IPS-NIHi11 (cell line): Measurements from ENCODE around the gene SUPT3H.
"Not testable (repeated sequence)": the region's sequence is repeated elsewhere in the genome, so short reads cannot be mapped to it uniquely, and the experiment has no call there.

Experiments
- DNase-seq: peaks from one replicate; pipeline ENCODE4 v3.0.0; 2012; ENCODE audit warnings: mixed read lengths, low spot score

Gene SUPT3H

DNA sequence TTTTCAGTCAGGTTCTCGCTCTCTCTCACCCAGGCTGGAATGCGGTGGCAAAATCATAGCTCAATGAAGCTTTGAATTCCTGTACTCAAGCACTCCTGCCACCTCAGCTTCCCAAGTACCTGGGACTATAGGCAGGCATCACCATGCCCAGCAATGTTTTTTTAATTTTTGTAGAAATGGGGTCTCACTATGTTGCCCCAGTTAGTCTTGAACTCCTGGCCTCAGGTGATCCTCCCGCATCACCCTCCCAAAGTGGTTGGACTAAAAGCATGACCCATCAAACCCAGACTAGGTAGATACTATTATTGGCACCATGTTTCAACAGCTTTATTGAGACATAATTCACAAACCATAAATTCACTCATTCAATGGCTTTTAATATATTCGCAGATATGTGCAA is 122.3 kb downstream of the SUPT3H start:
- DNase-seq, result no peak

DNA sequence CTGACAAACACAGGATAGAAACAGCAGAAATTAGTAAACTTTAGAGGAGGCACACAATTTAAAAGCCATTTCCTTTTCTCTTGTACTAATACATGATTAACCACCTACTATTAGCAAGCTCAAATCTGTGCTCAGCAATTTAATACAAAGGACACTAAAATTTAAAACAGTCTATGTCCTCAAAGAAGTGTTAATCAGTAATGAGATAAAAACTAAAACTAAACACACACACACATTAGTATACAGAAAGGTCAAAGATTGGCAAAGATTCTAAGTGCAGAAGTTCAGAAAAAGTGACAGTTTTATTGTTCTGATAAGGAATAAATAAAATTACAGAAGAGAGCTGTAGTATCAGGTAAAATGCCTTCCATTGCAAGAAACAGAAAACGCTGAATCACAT is 123.5 kb downstream of the SUPT3H start:
- no peak for DNase-seq

DNA sequence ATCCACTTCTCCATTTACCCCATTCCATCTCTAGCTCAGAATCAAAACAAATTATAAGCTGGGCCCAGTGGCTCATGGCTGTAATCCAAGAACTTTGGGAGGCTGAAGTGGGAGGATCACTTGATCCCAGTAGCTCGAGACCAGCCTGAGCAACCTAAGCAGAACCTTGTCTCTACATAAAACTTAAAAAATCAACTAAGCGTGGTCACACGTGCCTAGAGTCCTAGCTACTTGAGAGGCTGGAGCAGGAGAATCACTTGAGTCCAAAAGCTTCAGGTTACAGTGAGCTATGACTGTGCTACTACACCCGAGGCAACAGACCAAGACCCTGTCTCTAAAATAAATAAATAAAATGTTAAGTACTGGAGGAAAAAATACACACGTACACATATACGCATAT is 124.3 kb downstream of the SUPT3H start:
- DNase-seq, result no peak

DNA sequence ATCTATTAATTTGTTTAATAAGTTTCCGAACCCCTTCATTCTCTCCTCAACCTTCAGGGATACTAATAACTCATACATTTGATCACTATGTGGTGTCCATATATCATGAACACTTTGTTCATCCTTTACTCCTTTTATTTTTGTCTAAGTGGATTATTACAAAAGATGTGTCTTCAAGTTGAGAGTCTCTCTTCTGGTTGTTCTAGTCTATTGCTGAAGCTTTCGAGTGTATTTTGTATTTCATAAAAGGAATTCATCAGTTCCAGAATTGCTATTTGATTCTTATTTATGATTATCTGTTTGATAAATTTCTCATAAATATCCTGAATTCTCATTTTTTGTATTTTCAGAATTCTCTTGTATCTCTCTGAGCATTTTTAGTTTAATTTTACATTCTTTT is 146.1 kb downstream of the SUPT3H start:
- no peak for DNase-seq

DNA sequence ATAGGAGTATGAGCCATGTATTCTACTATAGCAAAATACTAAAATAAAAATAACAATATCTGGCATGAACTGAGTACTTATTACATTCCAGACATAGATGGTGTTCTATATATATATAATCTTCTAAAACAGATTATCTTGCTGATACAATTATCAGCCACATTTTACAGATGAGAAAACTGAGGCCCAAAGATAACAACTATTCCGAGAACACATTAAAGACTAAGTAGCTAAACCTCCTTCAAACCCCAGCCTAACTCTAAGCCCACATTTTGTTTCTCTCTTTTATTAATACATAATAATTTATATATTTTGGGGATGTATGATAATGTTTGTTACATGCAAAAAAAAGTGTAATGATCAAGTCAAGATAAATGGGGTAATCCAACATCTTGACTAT is 148.3 kb downstream of the SUPT3H start:
- no peak for DNase-seq

DNA sequence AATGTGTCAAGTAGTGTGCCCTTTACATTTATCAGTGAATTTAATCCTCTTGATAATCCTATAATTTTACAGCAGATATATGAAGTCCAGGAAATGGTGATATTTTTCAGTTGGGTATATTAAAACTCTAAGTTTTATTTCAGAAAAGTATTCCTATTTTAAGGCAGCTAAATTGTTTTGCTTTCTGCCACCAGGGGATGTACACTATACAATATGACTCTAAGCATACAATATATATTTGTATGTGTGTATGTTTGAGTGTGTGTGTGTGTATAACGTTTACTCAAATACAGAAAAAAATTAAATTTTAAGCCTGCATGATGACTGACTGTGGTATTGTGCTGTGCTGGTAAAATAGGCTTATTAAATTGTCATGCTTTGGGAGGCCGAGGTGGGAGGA is 151.7 kb downstream of the SUPT3H start:
- no peak for DNase-seq

DNA sequence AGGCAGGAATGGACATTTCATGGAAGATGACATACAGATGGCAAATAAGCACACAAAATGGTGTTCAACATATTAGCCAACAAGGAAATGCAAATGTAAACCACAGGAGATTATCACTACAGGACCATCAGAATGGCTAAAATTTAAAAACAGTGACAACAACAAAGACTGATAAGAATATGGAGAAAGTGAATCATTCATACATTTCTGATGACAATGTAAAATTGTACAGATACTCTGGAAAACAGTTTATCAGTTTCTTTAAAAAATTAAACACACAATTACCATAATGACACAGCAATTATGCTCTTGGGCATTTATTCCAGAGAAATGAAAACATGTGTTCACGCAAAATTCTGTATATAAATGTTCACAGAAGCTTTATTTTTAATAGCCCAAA is 155.4 kb downstream of the SUPT3H start:
- no peak for DNase-seq

DNA sequence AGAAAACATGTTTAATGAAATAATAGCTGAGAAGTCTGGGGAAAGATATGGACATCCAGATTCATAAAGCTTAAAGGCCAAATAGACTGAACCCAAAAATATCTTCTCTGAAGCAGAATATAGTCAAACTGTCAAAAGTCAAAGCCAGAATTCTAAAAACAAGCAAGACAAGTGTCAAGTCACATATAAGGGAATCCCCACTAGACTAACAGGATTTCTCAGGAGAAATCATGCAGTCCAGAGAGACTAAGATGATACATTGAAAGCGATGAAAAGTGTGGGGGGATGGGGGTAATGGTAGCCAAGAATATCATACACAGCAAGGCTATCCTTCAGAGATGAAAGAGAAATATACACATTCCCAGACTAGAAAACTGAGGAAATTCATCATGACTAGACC is 162.0 kb downstream of the SUPT3H start:
- no peak for DNase-seq

DNA sequence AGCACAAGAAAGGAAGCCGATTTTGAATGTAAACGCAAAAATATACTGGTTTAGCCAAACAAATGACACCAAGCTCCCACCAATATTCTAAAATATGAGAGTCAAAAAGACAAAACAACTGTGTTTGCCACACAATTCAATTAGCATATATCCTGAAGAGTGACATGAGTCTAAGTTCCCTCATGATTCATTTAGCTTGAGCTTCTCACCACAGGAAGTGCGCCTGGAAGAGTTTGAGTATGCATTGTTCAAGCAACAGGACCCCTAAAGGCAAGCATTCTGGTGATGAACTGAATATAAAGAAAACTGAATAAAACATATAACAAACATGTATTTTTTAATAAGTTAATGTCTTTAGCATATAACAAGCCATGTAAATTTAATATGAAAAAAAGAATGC is 164.8 kb downstream of the SUPT3H start:
- DNase-seq, result peak; percentile 20

DNA sequence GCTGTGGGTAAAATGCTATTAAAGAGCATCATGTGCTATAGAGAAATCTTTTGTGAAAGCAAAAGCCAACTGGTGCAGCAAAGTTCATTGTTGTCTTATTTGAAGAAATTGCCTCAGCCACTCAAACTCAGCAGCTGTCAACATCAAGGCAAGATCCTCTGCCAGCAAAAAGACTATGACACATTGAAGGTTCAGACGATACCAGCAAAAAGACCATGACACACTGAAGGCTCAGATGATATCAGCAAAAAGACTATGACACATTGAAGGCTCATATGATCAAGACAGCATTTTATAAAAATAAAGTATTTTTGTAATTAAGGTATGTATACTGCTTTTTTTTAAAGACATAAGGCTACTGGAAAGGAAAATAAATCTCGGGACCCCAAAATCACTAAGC is 168.0 kb downstream of the SUPT3H start:
- DNase-seq, result no peak

DNA sequence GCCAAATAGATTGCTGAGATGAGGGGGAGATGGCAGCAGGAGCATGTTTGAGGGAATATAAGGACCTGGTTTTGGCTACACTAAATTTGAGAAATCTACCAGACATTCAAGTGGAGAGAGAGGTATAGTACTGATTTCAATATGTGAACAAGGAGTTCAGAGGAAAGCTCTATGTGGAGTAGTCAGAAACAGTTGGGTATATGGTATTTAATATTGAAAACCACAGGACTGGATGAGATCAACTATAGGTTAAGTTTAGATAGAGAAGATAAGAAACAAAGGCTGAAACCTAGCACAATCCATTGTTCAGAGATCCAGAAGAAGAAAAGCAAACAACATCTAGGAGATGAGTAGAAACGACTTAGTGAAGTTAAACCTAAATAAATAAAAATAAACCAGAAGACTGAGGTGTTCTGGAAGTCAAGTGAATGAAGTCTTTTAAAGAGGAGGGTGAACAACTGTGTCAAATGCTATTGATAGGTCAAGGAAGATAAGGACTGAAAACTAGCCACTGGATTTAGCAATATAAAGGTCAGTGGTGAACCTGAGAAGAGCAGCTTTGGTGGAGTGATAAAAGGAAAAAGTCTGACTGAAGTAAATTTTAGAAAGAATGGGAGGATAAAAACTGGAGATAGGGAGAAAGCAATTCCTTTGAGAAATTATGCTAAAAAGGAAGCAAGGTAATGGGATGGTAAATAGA is 170.8 kb downstream of the SUPT3H start:
- no peak for DNase-seq

DNA sequence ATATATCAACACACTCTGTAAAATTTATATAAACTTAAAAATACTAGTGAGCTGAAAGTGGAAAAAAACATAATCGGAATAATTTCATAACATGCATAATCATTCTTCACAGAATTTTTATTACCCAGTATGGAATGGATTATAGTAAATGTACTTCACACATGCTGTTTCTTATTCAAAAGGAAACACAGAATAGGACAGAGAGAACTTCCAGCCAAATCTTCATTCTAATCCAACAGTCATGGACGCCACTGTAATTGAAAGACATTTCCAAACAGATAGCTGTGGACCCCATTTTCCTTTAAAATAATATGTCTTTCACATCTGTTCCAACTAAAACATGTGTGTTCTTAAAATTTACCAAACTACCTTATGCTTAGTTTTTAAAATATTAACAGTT is 176.2 kb downstream of the SUPT3H start:
- DNase-seq, result no peak

DNA sequence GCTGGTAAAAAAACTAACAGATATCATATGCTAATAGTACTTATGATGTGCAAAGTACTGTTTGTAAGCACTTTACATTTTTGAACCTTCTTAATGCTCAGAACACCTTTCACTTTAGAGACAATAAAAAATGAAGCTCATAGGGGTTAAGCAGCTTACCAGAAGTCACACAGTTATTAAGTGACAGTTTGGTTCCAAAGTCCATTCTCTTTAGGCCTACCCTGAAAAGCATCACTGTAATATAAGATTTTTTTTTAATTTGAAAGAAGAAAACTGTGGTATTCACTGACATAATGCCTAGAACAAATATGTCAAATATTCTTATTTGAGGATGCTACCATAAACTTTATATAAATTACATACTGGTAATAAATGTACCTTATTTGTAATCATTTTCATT is 177.2 kb downstream of the SUPT3H start:
- no peak for DNase-seq

DNA sequence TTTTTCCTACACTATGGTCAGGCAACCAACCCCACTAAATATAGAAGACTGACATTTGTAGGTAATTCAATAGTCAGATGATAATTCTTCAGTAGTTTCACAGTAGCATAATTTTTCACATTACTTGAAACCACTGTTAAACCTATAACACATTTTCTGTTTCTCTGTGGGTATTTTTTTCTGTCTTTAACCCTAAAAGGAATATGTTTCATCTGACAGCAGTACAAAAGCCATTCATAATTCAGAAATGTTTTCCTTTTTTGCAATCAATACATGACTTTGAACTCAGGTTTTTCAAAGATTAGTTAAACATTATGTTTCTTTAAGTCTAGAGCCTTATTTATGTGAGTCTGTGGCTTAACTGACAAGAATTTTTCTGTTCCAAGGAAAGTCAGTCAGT is 178.2 kb downstream of the SUPT3H start:
- no peak for DNase-seq

DNA sequence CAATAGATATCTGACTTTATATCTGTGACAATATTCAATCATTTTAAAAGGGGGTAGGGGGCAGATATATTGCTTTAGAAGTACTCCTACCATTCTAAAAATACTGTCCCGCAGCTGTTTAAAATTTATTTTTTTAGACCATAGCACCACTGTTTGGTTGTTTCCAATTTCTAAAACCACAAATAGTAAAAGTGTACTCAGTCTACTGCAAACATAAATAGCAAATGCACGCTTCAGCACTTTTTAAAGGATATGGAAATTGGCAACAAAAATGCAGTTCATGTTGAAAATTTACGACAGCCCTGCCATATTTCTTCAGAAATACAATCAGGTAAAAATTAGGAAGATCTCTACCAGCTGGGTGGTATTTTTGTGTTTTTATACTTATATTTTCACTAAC is 181.6 kb downstream of the SUPT3H start:
- no peak for DNase-seq

DNA sequence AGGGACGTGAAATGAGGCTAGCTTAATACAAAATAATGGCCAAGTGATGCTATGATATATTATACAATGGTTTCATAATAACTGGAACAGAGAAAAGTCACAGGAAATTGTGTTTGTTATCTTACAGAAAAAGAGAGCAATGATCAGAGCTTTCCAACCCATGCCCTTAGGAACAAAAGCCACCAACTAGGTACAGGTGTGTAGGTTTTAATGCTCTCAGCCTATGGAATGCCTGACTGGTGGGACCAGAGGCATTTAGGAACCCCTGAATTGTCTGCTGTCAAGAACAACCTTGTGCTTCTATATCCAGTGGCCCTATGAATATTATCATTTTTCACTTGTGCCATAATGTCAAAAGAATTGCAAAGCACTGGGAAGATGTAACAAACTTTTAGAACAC is 182.6 kb downstream of the SUPT3H start:
- DNase-seq, result no peak

DNA sequence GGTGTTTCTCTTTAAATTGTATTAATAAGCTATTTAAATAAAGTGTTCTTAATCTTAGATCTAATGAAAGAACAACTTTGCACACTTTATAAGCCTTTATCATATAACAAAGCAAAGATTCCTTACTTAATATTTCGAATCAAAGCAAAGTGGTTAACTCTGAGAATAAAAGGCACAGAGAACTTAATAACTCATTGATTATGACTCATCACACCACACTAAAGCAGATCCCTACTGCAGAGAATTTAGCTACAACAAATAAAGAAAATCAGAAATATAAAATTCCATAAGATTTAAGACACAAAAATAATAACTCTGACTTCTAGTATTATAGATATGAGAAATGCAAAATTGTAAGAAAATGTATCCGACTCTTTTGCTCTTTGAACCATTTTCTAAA is 185.2 kb downstream of the SUPT3H start:
- no peak for DNase-seq

DNA sequence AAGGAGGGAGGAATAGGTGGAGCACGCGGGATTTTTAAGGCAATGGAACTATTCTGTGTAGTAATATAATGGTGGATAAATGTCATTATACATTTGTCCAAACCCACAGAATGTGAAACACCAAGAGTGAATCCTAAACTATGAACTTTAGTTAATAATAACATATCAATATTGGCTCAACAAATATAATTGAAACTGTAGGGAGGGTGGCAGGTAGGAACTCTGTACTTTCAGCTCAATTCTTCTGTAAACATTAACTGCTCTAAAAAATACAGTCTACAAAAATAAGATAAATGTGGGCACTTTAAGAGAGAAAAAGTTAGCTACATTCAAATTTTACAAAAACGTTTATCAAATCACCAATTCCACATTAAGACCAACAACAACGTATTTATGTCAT is 186.3 kb downstream of the SUPT3H start:
- no peak for DNase-seq

DNA sequence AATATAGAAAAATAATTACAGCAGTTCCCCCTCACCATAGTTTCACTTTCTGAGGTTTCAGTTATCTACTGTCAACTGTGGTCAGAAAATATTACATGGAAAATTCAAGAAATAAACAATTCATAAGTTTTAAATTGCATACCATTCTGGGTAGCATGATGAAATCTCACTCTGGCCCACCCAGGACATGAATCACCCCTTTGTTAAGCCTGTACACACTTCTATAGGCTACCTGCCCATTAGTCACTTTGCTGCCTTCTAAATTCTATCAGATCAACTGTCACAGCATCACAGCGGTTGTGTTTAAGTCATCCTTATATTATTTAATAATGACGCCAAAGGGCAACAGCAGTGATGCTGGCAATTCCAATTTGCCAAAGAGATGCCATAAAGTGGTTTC is 189.9 kb downstream of the SUPT3H start:
- no peak for DNase-seq

DNA sequence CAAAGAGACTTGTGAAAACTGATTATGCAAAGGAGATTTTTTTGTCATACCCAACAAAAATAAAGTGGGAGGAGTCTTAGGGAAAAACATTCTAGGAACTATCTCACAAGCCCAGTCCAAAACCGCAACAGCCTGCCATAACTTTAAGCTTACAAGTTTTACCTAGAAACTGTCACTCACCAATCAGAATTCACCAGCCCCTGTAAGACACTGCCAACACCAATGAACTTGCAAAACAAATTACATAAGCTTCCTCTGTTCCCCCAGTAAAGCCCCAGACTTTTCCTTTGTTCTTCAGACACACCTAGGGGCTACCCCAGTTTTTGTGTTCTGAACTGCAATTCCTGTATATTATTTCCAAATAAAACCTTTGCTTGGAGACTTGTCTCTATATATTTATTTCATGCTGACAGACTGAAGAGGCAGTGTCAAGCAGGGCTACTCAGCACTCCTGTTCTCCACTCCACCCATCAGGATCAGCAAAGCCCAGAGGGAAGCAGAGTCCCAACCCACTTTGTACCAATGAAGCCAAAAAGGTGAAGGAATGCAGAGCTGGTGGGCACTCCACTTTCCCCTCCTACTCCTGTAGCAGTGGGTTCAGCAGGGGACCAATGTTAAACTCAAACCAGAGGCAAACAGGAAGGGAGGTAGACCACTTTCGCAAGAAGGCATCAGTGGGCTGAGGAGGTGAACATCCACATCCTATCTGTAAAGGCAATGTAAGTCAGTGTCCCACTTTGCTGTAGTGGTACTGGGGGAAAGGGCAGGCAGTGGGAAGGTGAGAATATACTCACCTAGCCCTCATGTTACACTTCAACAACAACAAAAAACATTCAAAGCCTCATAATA is 192.1 kb downstream of the SUPT3H start:
- DNase-seq, result no peak

DNA sequence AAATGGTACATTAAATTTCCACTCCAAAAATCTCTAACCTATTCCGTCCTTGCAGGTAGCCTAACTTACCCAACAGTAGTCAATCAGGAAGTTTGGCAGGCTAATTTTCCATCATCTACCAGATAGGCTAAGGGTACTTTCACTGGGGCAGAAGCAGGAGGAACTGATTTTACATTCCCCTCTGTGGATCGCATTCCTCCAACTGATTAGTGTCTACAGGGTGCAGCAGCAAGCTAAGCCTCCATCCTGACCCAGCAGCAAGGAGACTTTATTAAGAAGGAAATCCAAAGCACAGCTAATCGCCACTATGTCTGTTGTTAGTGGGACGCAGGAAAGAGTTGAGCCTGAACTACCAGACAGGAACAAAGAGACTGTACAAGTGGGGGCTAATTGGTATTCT is 192.8 kb downstream of the SUPT3H start:
- DNase-seq, result no peak

DNA sequence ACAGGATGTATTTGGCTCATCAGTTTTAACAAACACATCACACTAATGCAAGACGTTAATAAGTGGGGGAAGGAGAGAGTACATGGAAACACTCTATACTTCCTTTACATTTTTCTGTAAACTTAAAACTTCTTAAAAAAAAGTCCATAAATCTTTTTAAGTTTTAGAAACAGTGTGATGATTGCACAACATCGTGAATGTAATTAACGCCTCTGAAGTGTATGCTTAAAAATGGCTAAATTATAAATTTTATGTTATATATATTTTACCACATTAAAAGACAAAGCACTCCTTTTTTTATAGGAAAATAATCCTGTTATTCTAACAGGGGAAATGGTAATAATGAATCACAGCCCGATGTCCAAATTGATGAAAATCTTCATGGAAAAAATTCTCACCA is 193.7 kb downstream of the SUPT3H start:
- DNase-seq, result no peak

DNA sequence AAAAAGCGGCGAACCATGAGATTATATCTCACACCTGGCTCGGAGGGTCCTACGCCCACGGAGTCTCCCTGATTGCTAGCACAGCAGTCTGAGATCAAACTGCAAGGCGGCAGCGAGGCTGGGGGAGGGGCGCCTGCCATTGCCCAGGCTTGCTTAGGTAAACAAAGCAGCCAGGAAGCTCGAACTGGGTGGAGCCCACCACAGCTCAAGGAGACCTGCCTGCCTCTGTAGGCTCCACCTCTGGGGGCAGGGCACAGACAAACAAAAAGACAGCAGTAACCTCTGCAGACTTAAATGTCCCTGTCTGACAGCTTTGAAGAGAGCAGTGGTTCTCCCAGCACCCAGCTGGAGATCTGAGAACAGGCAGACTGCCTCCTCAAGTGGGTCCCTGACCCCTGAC is 201.4 kb downstream of the SUPT3H start:
- not testable (repeated sequence) for DNase-seq

DNA sequence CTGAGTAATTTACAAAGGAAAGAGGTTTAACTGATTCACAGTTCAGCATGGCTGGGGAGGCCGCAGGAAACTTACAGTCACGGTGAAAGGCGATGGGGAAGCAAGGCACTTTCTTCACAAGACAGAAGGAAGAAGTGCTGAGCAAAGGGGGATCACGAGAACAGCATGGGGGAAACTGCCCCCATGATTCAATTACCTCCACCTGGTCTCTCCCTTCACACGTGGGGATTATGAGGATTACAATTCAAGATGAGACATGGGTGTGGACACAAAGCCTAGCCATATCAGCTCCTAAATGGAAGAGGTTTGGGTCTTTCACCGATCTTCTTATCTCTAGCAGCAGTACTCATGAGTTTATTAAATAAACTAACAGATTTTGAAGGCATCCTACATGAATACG is 202.5 kb downstream of the SUPT3H start:
- no peak for DNase-seq
